Measurements from ENCODE around the gene GNB1. TPM values are rescaled to one million over a fixed set of nuclear protein-coding genes. Genes with fewer than 3 reads are reported as not detected.

The GNB1 gene
- total RNA-seq, 1 donor from 2014 or later, result 61.6 TPM

GRCh38 chr1:1760715-1761114 is 130.2 kb downstream of the GNB1 start:
- H3K4me1 ChIP-seq (ENCODE audit: control insufficient read depth in 3 of 3, insufficient read depth in 3 of 3, low read length in 3 of 3), result peaks cover 10 to 20% (median 14%) of the 10 kb centered on the region in 3 donors
- no peak overlapping the region for H3K27ac ChIP-seq (ENCODE audit: low read depth, low read length)
- no peak overlapping the region for H3K4me3 ChIP-seq (ENCODE audit: low read length in 3 of 3)
- no peak overlapping the region for H3K9ac ChIP-seq (ENCODE audit: low read depth in 1 of 3, low read length in 3 of 3)
- no peaks in the 10 kb centered on the region for H3K9me3 ChIP-seq (ENCODE audit: control insufficient read depth in 3 of 3, low read length in 3 of 3)
- no peaks in the 10 kb centered on the region for H3K27me3 ChIP-seq (ENCODE audit: control insufficient read depth in 3 of 3, insufficient read depth in 3 of 3, low read length in 3 of 3)
- H3K36me3 ChIP-seq (ENCODE audit: control insufficient read depth in 3 of 3, insufficient read depth in 3 of 3, low read length in 3 of 3), result peaks cover 46 to 59% (median 59%) of the 10 kb centered on the region in 3 donors

- H3K9ac ChIP-seq (ENCODE audit: low read depth in 1 of 3, low read length in 3 of 3), result no peak overlapping the region
- H3K27ac ChIP-seq (ENCODE audit: low read depth, low read length), result no peak overlapping the region
- H3K9me3 ChIP-seq (ENCODE audit: control insufficient read depth in 3 of 3, low read length in 3 of 3), result no peaks in the 10 kb centered on the region
- peaks cover 48 to 62% (median 61%) of the 10 kb centered on the region in 3 donors for H3K36me3 ChIP-seq (ENCODE audit: control insufficient read depth in 3 of 3, insufficient read depth in 3 of 3, low read length in 3 of 3)
- no peaks in the 10 kb centered on the region for H3K27me3 ChIP-seq (ENCODE audit: control insufficient read depth in 3 of 3, insufficient read depth in 3 of 3, low read length in 3 of 3)
- no peak overlapping the region for H3K4me3 ChIP-seq (ENCODE audit: low read length in 3 of 3)
- H3K4me1 ChIP-seq (ENCODE audit: control insufficient read depth in 3 of 3, insufficient read depth in 3 of 3, low read length in 3 of 3), result peaks cover 10 to 20% (median 14%) of the 10 kb centered on the region in 3 donors
Observed at GRCh38 chr1:1760345-1760650, 130.6 kb downstream of the GNB1 start.

- H3K36me3 ChIP-seq (ENCODE audit: control insufficient read depth in 3 of 3, insufficient read depth in 3 of 3, low read length in 3 of 3), result peaks cover 50 to 63% (median 60%) of the 10 kb centered on the region in 3 donors
- no peaks in the 10 kb centered on the region for H3K9me3 ChIP-seq (ENCODE audit: control insufficient read depth in 3 of 3, low read length in 3 of 3)
- H3K4me3 ChIP-seq (ENCODE audit: low read length in 3 of 3), result no peak overlapping the region
- H3K4me1 ChIP-seq (ENCODE audit: control insufficient read depth in 3 of 3, insufficient read depth in 3 of 3, low read length in 3 of 3), result peaks cover 10 to 20% (median 14%) of the 10 kb centered on the region in 3 donors
- H3K27ac ChIP-seq (ENCODE audit: low read depth, low read length), result no peak overlapping the region
- H3K9ac ChIP-seq (ENCODE audit: low read depth in 1 of 3, low read length in 3 of 3), result no peak overlapping the region
- no peaks in the 10 kb centered on the region for H3K27me3 ChIP-seq (ENCODE audit: control insufficient read depth in 3 of 3, insufficient read depth in 3 of 3, low read length in 3 of 3)
Observed at GRCh38 chr1:1759456-1760344, 131.2 kb downstream of the GNB1 start.

GRCh38 chr1:1758692-1759455 is 132.0 kb downstream of the GNB1 start:
- Histone ChIP-seq H3K4me1 (ENCODE audit: control insufficient read depth in 3 of 3, insufficient read depth in 3 of 3, low read length in 3 of 3) (peaks cover 10 to 20% (median 14%) of the 10 kb centered on the region in 3 donors), H3K9ac (ENCODE audit: low read depth in 1 of 3, low read length in 3 of 3) (peak overlapping the region in 2 of 3 donors; percentile 45 to 61), H3K9me3 (ENCODE audit: control insufficient read depth in 3 of 3, low read length in 3 of 3) (no peaks in the 10 kb centered on the region), H3K36me3 (ENCODE audit: control insufficient read depth in 3 of 3, insufficient read depth in 3 of 3, low read length in 3 of 3) (peaks cover 57 to 64% (median 61%) of the 10 kb centered on the region in 3 donors), H3K27ac (ENCODE audit: low read depth, low read length) (peak overlapping the region; percentile 40), H3K4me3 (ENCODE audit: low read length in 3 of 3) (no peak overlapping the region), H3K27me3 (ENCODE audit: control insufficient read depth in 3 of 3, insufficient read depth in 3 of 3, low read length in 3 of 3) (no peaks in the 10 kb centered on the region)

GRCh38 chr1:1758059-1758621 is 132.7 kb downstream of the GNB1 start:
- no peaks in the 10 kb centered on the region for H3K27me3 ChIP-seq (ENCODE audit: control insufficient read depth in 3 of 3, insufficient read depth in 3 of 3, low read length in 3 of 3)
- H3K4me1 ChIP-seq (ENCODE audit: control insufficient read depth in 3 of 3, insufficient read depth in 3 of 3, low read length in 3 of 3), result peaks cover 10 to 25% (median 18%) of the 10 kb centered on the region in 3 donors
- no peaks in the 10 kb centered on the region for H3K9me3 ChIP-seq (ENCODE audit: control insufficient read depth in 3 of 3, low read length in 3 of 3)
- H3K27ac ChIP-seq (ENCODE audit: low read depth, low read length), result peak overlapping the region; percentile 40
- no peak overlapping the region for H3K4me3 ChIP-seq (ENCODE audit: low read length in 3 of 3)
- H3K36me3 ChIP-seq (ENCODE audit: control insufficient read depth in 3 of 3, insufficient read depth in 3 of 3, low read length in 3 of 3), result peaks cover 56 to 66% (median 64%) of the 10 kb centered on the region in 3 donors
- peak overlapping the region in 2 of 3 donors; percentile 33 to 61 for H3K9ac ChIP-seq (ENCODE audit: low read depth in 1 of 3, low read length in 3 of 3)

GRCh38 chr1:1757422-1758058 is 133.3 kb downstream of the GNB1 start:
- Histone ChIP-seq H3K36me3 (ENCODE audit: control insufficient read depth in 3 of 3, insufficient read depth in 3 of 3, low read length in 3 of 3) (peaks cover 60 to 64% (median 63%) of the 10 kb centered on the region in 3 donors), H3K9me3 (ENCODE audit: control insufficient read depth in 3 of 3, low read length in 3 of 3) (no peaks in the 10 kb centered on the region), H3K4me1 (ENCODE audit: control insufficient read depth in 3 of 3, insufficient read depth in 3 of 3, low read length in 3 of 3) (peaks cover 10 to 25% (median 18%) of the 10 kb centered on the region in 3 donors), H3K4me3 (ENCODE audit: low read length in 3 of 3) (no peak overlapping the region), H3K27ac (ENCODE audit: low read depth, low read length) (no peak overlapping the region), H3K9ac (ENCODE audit: low read depth in 1 of 3, low read length in 3 of 3) (peak overlapping the region in 1 of 3 donors; percentile 16), H3K27me3 (ENCODE audit: control insufficient read depth in 3 of 3, insufficient read depth in 3 of 3, low read length in 3 of 3) (no peaks in the 10 kb centered on the region)

GRCh38 chr1:1756661-1757421 is 134.0 kb downstream of the GNB1 start:
- H3K27me3 ChIP-seq (ENCODE audit: control insufficient read depth in 3 of 3, insufficient read depth in 3 of 3, low read length in 3 of 3), result no peaks in the 10 kb centered on the region
- H3K27ac ChIP-seq (ENCODE audit: low read depth, low read length), result no peak overlapping the region
- H3K4me3 ChIP-seq (ENCODE audit: low read length in 3 of 3), result no peak overlapping the region
- H3K4me1 ChIP-seq (ENCODE audit: control insufficient read depth in 3 of 3, insufficient read depth in 3 of 3, low read length in 3 of 3), result peaks cover 10 to 25% (median 18%) of the 10 kb centered on the region in 3 donors
- peaks cover 57 to 62% (median 59%) of the 10 kb centered on the region in 3 donors for H3K36me3 ChIP-seq (ENCODE audit: control insufficient read depth in 3 of 3, insufficient read depth in 3 of 3, low read length in 3 of 3)
- H3K9ac ChIP-seq (ENCODE audit: low read depth in 1 of 3, low read length in 3 of 3), result no peak overlapping the region
- H3K9me3 ChIP-seq (ENCODE audit: control insufficient read depth in 3 of 3, low read length in 3 of 3), result no peaks in the 10 kb centered on the region

GRCh38 chr1:1755852-1756251 is 135.0 kb downstream of the GNB1 start:
- Histone ChIP-seq H3K4me3 (ENCODE audit: low read length in 3 of 3) (no peak overlapping the region), H3K27me3 (ENCODE audit: control insufficient read depth in 3 of 3, insufficient read depth in 3 of 3, low read length in 3 of 3) (no peaks in the 10 kb centered on the region), H3K9me3 (ENCODE audit: control insufficient read depth in 3 of 3, low read length in 3 of 3) (no peaks in the 10 kb centered on the region), H3K4me1 (ENCODE audit: control insufficient read depth in 3 of 3, insufficient read depth in 3 of 3, low read length in 3 of 3) (peaks cover 10 to 25% (median 18%) of the 10 kb centered on the region in 3 donors), H3K9ac (ENCODE audit: low read depth in 1 of 3, low read length in 3 of 3) (no peak overlapping the region), H3K27ac (ENCODE audit: low read depth, low read length) (no peak overlapping the region), H3K36me3 (ENCODE audit: control insufficient read depth in 3 of 3, insufficient read depth in 3 of 3, low read length in 3 of 3) (peaks cover 51 to 54% (median 53%) of the 10 kb centered on the region in 3 donors)

GRCh38 chr1:1755426-1755825 is 135.5 kb downstream of the GNB1 start:
- no peaks in the 10 kb centered on the region for H3K9me3 ChIP-seq (ENCODE audit: control insufficient read depth in 3 of 3, low read length in 3 of 3)
- H3K27ac ChIP-seq (ENCODE audit: low read depth, low read length), result no peak overlapping the region
- peaks cover 10 to 25% (median 18%) of the 10 kb centered on the region in 3 donors for H3K4me1 ChIP-seq (ENCODE audit: control insufficient read depth in 3 of 3, insufficient read depth in 3 of 3, low read length in 3 of 3)
- H3K27me3 ChIP-seq (ENCODE audit: control insufficient read depth in 3 of 3, insufficient read depth in 3 of 3, low read length in 3 of 3), result no peaks in the 10 kb centered on the region
- no peak overlapping the region for H3K4me3 ChIP-seq (ENCODE audit: low read length in 3 of 3)
- H3K9ac ChIP-seq (ENCODE audit: low read depth in 1 of 3, low read length in 3 of 3), result no peak overlapping the region
- H3K36me3 ChIP-seq (ENCODE audit: control insufficient read depth in 3 of 3, insufficient read depth in 3 of 3, low read length in 3 of 3), result peaks cover 47 to 50% (median 48%) of the 10 kb centered on the region in 3 donors
